Right lobe of liver (tissue), 6 donors: ENCODE measurements around the gene SLC6A3. TPM values are rescaled to one million over a fixed set of nuclear protein-coding genes. Genes with fewer than 3 reads are reported as not detected.
A peak's percentile ranks its signal among the peaks of the same experiment; 100 is the strongest.

Source experiments
- ATAC-seq, 4 donors: fragments of 200-7000 bp; cut with Tn5 transposase; one replicate each; pipeline ENCODE4 v1.9.1; 2020; ENCODE audit warnings: mild to moderate bottlenecking in 4 of 4, moderate library complexity in 4 of 4
- DNase-seq, 3 donors: peaks; one replicate each; pipeline ENCODE4 v3.0.0-alpha.2; 2020
- H3K27ac ChIP-seq, 3 donors: fragments of 200-600 bp; one replicate each; pipeline ENCODE4 v1.8.0; 2022
- H3K27me3 ChIP-seq, 2 donors: fragments of 200-600 bp; one replicate each; pipeline ENCODE4 v1.8.0; 2022
- H3K36me3 ChIP-seq, 4 donors: fragments of 200-600 bp; sonication (generic) in 1 of 4; one replicate each; pipeline versions ENCODE4 v1.5.1 to v1.8.0; 2017 to 2022; ENCODE audit warnings: control low read depth in 1 of 4
- H3K4me1 ChIP-seq, 4 donors: fragments of 200-600 bp; sonication (generic) in 1 of 4; one replicate each; pipeline versions ENCODE4 v1.5.1 to v1.8.0; 2017 to 2022; ENCODE audit warnings: control low read depth in 1 of 4
- H3K4me3 ChIP-seq, 3 donors: fragments of 200-600 bp; one replicate each; pipeline ENCODE4 v1.8.0; 2022
- H3K9me3 ChIP-seq, 4 donors: fragments of 200-600 bp; sonication (generic) in 1 of 4; one replicate each; pipeline versions ENCODE4 v1.5.1 to v1.8.0; 2017 to 2022; ENCODE audit warnings: control low read depth in 1 of 4
- POLR2A ChIP-seq: fragments of 450-650 bp; IDR thresholded peaks from one replicate; pipeline ENCODE4 v1.6.1; 2017; ENCODE audit warnings: antibody characterized with exemption, mild to moderate bottlenecking
- WGBS: methylation state at CpG from one replicate; pipeline ENCODE4 v1.1.6; 2018; ENCODE audit warnings: low coverage, low lambda C conversion rate; ENCODE audit not compliant: insufficient coverage; ENCODE audit errors: missing lambda C conversion rate; 5-methylcytosine and 5-hydroxymethylcytosine counted together
- intact Hi-C, 2 donors: fragments of 100-400 bp; cut with DNase I; formaldehyde crosslinking; loops; one replicate each; pipeline versions ENCODE4 v1.11.2 to v1.14.1; 2022
- long read RNA-seq: library from polyadenylated mRNA; unstranded; transcript quantifications from one replicate; pipeline ENCODE4 v2.0.0, GENCODE V29; 2019
- total RNA-seq, 6 experiments: library from RNA; depleted of rRNA in 2 of 6; stranded (reverse); fragments of >200 nt in 2 of 6; fragmentation: NEBNext Ultra II Directional in 3 of 6; extraction: Animal tissue kit (Norgen Biotek cat#: 25700) in 3 of 6; gene quantifications; one replicate each; pipeline versions ENCODE4 v1.1.0 to v1.2.4, GENCODE V29; 2016 to 2023
- TF ChIP-seq, protein P1 (sequence below), 4 donors: fragments of 200-600 bp in 3 of 4; fragments of 450-650 bp in 1 of 4; IDR thresholded peaks; one replicate each; pipeline versions ENCODE4 v1.5.1 to v1.8.0; 2016 to 2022; ENCODE audit warnings: antibody characterized with exemption in 4 of 4, mild to moderate bottlenecking in 2 of 4
- donor health status: DM: no; HTN: yes; CAD: no.
- donor health status: DM: no; HTN: no; CAD: no.
- donor health status: DM: no; HTN: no; CAD: no.
- donor health status: DM: no; HTN: yes; CAD: no.
- donor health status: DM: no; HTN: yes; CAD: no.

Gene SLC6A3
- total RNA-seq: not detected
- long read RNA-seq: 0 reads

DNA sequence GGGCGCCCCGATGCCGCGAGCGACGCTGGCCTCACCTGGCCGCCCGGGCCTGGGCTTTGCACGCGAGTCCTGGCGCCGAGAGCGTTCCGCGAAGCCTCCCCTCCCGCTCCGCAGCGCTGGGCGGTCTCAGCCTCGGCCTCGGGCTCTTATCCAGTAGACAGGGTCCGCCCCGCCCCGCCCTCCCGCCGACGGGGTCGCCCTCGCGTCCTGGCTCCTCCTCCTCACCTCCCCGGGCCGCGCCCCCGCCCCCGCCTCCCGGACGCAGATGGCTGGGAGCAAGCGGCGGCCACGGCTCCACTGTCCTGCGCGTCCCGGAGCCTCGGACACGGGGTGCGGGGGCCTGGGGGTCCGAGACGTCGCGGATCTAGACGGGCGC is at the start of gene SLC6A3:
SLC6A3 (minus strand) TSS at position 128 of the 376 bp plus-strand sequence. CDS start 2,243 bp downstream, outside the sequence.
- Histone ChIP-seq H3K4me3 (no peak within 1 kb of the TSS), H3K9me3 (no peaks in the 10 kb centered on the region), H3K27me3 (peaks cover 10 to 26% of the 10 kb centered on the region in 2 donors), H3K27ac (no peak within 1 kb of the TSS), H3K36me3 (no peaks in the 10 kb centered on the region), H3K4me1 (peaks cover 0 to 9% (median 0%) of the 10 kb centered on the region in 4 donors)
- ATAC-seq (peak in 3 of 4 donors; percentile 38 to 59 (median 41)), DNase-seq (peak in 2 of 3 donors; percentile 49 to 59)
- TF ChIP-seq, protein P1, sequence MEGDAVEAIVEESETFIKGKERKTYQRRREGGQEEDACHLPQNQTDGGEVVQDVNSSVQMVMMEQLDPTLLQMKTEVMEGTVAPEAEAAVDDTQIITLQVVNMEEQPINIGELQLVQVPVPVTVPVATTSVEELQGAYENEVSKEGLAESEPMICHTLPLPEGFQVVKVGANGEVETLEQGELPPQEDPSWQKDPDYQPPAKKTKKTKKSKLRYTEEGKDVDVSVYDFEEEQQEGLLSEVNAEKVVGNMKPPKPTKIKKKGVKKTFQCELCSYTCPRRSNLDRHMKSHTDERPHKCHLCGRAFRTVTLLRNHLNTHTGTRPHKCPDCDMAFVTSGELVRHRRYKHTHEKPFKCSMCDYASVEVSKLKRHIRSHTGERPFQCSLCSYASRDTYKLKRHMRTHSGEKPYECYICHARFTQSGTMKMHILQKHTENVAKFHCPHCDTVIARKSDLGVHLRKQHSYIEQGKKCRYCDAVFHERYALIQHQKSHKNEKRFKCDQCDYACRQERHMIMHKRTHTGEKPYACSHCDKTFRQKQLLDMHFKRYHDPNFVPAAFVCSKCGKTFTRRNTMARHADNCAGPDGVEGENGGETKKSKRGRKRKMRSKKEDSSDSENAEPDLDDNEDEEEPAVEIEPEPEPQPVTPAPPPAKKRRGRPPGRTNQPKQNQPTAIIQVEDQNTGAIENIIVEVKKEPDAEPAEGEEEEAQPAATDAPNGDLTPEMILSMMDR (IDR thresholded peaks at IDR 0.05): no peak
- no peak for TF ChIP-seq POLR2A
- intact Hi-C loops: no loop called here
- WGBS: no CpG with 5 or more reads among the region's 52 CpGs

DNA sequence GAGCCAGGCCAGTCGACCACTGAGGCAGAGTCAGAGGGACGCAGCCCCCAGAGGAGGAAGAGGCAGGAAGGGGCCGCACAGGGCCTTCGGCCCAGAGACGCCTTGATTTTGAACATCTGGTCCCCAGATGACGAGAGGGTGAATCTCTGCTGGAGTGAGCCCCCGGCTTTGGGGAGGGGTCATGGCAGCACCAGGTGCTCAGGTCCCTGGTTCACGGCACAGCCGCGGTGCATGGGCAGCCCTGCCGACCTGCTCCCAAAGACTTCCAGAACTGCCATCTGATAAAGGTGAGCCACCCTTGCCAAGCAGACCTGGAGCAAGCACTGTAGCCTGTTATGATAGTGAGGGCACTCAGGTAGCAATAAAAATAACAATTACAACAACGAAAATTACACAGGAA is 48.7 kb upstream of the SLC6A3 start:
- Histone ChIP-seq H3K9me3 (no peaks in the 10 kb centered on the region), H3K27me3 (no peaks in the 10 kb centered on the region), H3K36me3 (no peaks in the 10 kb centered on the region), H3K4me3 (no peak overlapping the region), H3K4me1 (no peaks in the 10 kb centered on the region), H3K27ac (no peak overlapping the region)
- ATAC-seq: no peak
- intact Hi-C loops: no loop called here
- no peak for DNase-seq
- no peak for TF ChIP-seq POLR2A
- TF ChIP-seq, protein P1 (IDR thresholded peaks at IDR 0.05): no peak
- WGBS: 27% methylated on average over 3 of the region's 12 CpGs

- Histone ChIP-seq H3K4me3 (no peak overlapping the region), H3K27me3 (no peaks in the 10 kb centered on the region), H3K4me1 (no peaks in the 10 kb centered on the region), H3K27ac (no peak overlapping the region), H3K9me3 (no peaks in the 10 kb centered on the region), H3K36me3 (no peaks in the 10 kb centered on the region)
- TF ChIP-seq, protein P1 (IDR thresholded peaks at IDR 0.05): no peak
- TF ChIP-seq POLR2A: no peak
- intact Hi-C loops: no loop called here
- DNase-seq (no peak), ATAC-seq (no peak)
- WGBS: 69% methylated on average over 4 of the region's 16 CpGs
Measured at GRCh38 chr5:1493413-1493812, 48.2 kb upstream of the SLC6A3 start.

- ATAC-seq (no peak), DNase-seq (no peak)
- H3K4me1 ChIP-seq: no peaks in the 10 kb centered on the region
- H3K4me3 ChIP-seq: no peak overlapping the region
- H3K27me3 ChIP-seq: no peaks in the 10 kb centered on the region
- TF ChIP-seq, protein P1 (IDR thresholded peaks at IDR 0.05): no peak
- TF ChIP-seq POLR2A: no peak
- H3K9me3 ChIP-seq: no peaks in the 10 kb centered on the region
- H3K36me3 ChIP-seq: no peaks in the 10 kb centered on the region
- no peak overlapping the region for H3K27ac ChIP-seq
- intact Hi-C loops: no loop called here
- WGBS: no CpG with 5 or more reads among the region's 12 CpGs
Measured at GRCh38 chr5:1492757-1493156, 47.5 kb upstream of the SLC6A3 start.

DNA sequence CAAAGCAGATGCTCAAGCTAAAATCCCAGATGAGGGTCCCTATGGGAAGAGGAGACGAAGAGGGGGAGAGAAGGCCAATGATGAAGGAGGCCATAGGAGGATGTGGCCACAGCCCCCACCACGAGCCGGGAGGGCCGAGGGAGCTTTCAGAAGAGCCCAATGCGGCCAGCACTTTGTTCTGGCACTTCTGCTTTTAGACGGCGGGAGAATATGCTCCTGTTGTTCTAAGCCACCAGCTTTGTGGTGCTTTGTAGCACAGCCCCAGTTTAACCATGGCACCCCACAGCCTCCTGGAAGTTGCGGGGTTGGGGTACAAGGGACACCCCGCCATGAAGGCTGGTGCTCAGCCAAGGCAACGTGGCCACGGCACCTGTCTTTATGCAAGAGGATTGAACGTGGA is 45.1 kb upstream of the SLC6A3 start:
- ATAC-seq (peak in 1 of 4 donors; percentile 29), DNase-seq (no peak)

More for the DNA sequence above, 45.1 kb upstream of the SLC6A3 start:
- no peak for TF ChIP-seq POLR2A
- TF ChIP-seq, protein P1 (IDR thresholded peaks at IDR 0.05): no peak
- Histone ChIP-seq H3K4me3 (no peak overlapping the region), H3K4me1 (no peaks in the 10 kb centered on the region), H3K9me3 (no peaks in the 10 kb centered on the region), H3K36me3 (peaks cover 0 to 5% (median 0%) of the 10 kb centered on the region in 4 donors), H3K27ac (no peak overlapping the region), H3K27me3 (no peaks in the 10 kb centered on the region)
- WGBS: 73% methylated on average over 6 of the region's 12 CpGs
- intact Hi-C loops: no loop called here
